ENCODE data around the gene GYG2. TPM values are rescaled to one million over a fixed set of nuclear protein-coding genes. Genes with fewer than 3 reads are reported as not detected.

GYG2 gene
- total and polyA plus RNA-seq, 2 donors (not counting 1 experiment from before 2014, with no cell fraction given), result 8.9 to 10.6 TPM

DNA sequence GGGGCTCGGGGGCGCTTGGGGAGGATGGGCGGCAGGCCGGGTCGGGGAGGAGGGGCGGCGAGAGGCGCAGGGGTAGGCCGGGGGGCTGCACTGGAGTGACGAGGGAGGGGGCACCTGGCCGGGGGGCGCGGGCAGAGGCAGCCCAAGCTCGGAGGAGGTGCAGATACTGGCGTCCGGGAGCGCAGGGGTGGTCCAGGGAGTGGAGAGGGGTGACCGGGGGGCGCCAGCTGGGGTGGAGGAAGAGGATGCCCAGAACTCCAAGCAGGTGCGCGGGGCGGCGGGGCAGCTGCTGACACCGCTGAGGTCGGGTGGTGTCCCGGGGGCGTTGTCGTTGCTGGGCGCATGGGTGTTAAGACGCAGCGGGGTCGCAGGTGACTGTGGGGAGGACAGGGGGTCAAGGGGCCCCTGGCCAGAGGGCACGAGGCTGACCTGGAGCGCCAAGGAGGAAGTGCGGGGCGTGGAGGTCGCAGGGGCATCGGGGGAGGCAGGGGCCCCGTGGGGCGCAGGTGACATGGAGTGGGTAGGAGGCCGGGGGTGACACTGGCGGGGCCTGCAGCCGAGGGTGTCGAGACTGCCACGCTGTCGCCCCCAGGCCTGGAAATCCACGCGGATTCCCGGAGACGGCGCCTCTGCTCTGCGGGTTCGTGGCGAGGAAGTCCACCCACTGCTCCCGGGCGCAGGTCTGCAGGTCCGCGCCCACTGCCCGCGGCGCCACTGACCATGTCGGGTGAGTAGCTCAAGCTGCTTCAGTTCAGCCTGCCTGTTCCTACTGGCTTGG, 928 bp downstream of the GYG2 start:
- no peak for TF ChIP-seq CTCF (conservative IDR thresholded peaks at IDR 0.05 in 1 of 2, IDR thresholded peaks at IDR 0.05 in 1 of 2; ENCODE audit: low read depth in 1 of 2, low read length in 2 of 2)
- TF ChIP-seq EZH2 (IDR thresholded peaks at IDR 0.05; ENCODE audit: low read length, missing control alignments), result no peak
- H3K4me1 ChIP-seq (ENCODE audit: control insufficient read depth, extremely low read depth, insufficient read depth, low read length), result no peaks in the 10 kb centered on the region
- H3K9ac ChIP-seq (ENCODE audit: insufficient read depth, low read length), result no peak overlapping the region
- H3K27ac ChIP-seq (ENCODE audit: insufficient read depth, low read length), result no peak overlapping the region
- no peaks in the 10 kb centered on the region for H3K9me3 ChIP-seq (ENCODE audit: control insufficient read depth, insufficient read depth, low read depth, low read length)
- H3K27me3 ChIP-seq (ENCODE audit: control insufficient read depth, insufficient read depth, low read length), result no peaks in the 10 kb centered on the region
- no peaks in the 10 kb centered on the region for H3K79me2 ChIP-seq (ENCODE audit: control insufficient read depth, insufficient read depth, low read length)
- peak overlapping the region in 1 of 4 experiments; percentile 46 for H3K4me3 ChIP-seq (replicated peaks in 1 of 4; ENCODE audit: control extremely low read depth in 1 of 4, insufficient read depth in 1 of 4, low read depth in 3 of 4, low read length in 4 of 4)
- no peak overlapping the region for H2AFZ ChIP-seq (ENCODE audit: low read length)
- no peaks in the 10 kb centered on the region for H4K20me1 ChIP-seq (ENCODE audit: control insufficient read depth, extremely low read depth, insufficient read depth, low read length)
- H3K4me2 ChIP-seq (ENCODE audit: extremely low read depth, insufficient read depth, low read length), result peak overlapping the region; percentile 25
- H3K36me3 ChIP-seq (ENCODE audit: control insufficient read depth, insufficient read depth, low read length), result no peaks in the 10 kb centered on the region
- no peak for DNase-seq (ENCODE audit: low read depth in 2 of 2)

- TF ChIP-seq CTCF (conservative IDR thresholded peaks at IDR 0.05 in 1 of 2, IDR thresholded peaks at IDR 0.05 in 1 of 2; ENCODE audit: low read depth in 1 of 2, low read length in 2 of 2), result no peak
- TF ChIP-seq EZH2 (IDR thresholded peaks at IDR 0.05; ENCODE audit: low read length, missing control alignments), result no peak
- no peak overlapping the region for H2AFZ ChIP-seq (ENCODE audit: low read length)
- no peaks in the 10 kb centered on the region for H3K9me3 ChIP-seq (ENCODE audit: control insufficient read depth, insufficient read depth, low read depth, low read length)
- DNase-seq (ENCODE audit: low read depth in 2 of 2), result no peak
- no peak overlapping the region for H3K27ac ChIP-seq (ENCODE audit: insufficient read depth, low read length)
- H4K20me1 ChIP-seq (ENCODE audit: control insufficient read depth, extremely low read depth, insufficient read depth, low read length), result no peaks in the 10 kb centered on the region
- H3K9ac ChIP-seq (ENCODE audit: insufficient read depth, low read length), result no peak overlapping the region
- no peak overlapping the region for H3K4me3 ChIP-seq (replicated peaks in 1 of 4; ENCODE audit: control extremely low read depth in 1 of 4, insufficient read depth in 1 of 4, low read depth in 3 of 4, low read length in 4 of 4)
- no peaks in the 10 kb centered on the region for H3K4me1 ChIP-seq (ENCODE audit: control insufficient read depth, extremely low read depth, insufficient read depth, low read length)
- H3K36me3 ChIP-seq (ENCODE audit: control insufficient read depth, insufficient read depth, low read length), result no peaks in the 10 kb centered on the region
- H3K27me3 ChIP-seq (ENCODE audit: control insufficient read depth, insufficient read depth, low read length), result no peaks in the 10 kb centered on the region
- H3K4me2 ChIP-seq (ENCODE audit: extremely low read depth, insufficient read depth, low read length), result no peak overlapping the region
- no peaks in the 10 kb centered on the region for H3K79me2 ChIP-seq (ENCODE audit: control insufficient read depth, insufficient read depth, low read length)
Measured at GRCh38 chrX:2831471-2832228, 2.9 kb downstream of the GYG2 start.

GRCh38 chrX:2837961-2838360, 9.2 kb downstream of the GYG2 start:
- Histone ChIP-seq H3K4me3 (replicated peaks in 1 of 4; ENCODE audit: control extremely low read depth in 1 of 4, insufficient read depth in 1 of 4, low read depth in 3 of 4, low read length in 4 of 4) (no peak overlapping the region), H2AFZ (ENCODE audit: low read length) (no peak overlapping the region), H3K9me3 (ENCODE audit: control insufficient read depth, insufficient read depth, low read depth, low read length) (no peaks in the 10 kb centered on the region), H3K79me2 (ENCODE audit: control insufficient read depth, insufficient read depth, low read length) (no peaks in the 10 kb centered on the region), H4K20me1 (ENCODE audit: control insufficient read depth, extremely low read depth, insufficient read depth, low read length) (no peaks in the 10 kb centered on the region), H3K9ac (ENCODE audit: insufficient read depth, low read length) (no peak overlapping the region), H3K27ac (ENCODE audit: insufficient read depth, low read length) (no peak overlapping the region), H3K27me3 (ENCODE audit: control insufficient read depth, insufficient read depth, low read length) (no peaks in the 10 kb centered on the region), H3K4me2 (ENCODE audit: extremely low read depth, insufficient read depth, low read length) (no peak overlapping the region), H3K36me3 (ENCODE audit: control insufficient read depth, insufficient read depth, low read length) (no peaks in the 10 kb centered on the region), H3K4me1 (ENCODE audit: control insufficient read depth, extremely low read depth, insufficient read depth, low read length) (no peaks in the 10 kb centered on the region)
- no peak for DNase-seq (ENCODE audit: low read depth in 2 of 2)
- TF ChIP-seq CTCF (conservative IDR thresholded peaks at IDR 0.05 in 1 of 2, IDR thresholded peaks at IDR 0.05 in 1 of 2; ENCODE audit: low read depth in 1 of 2, low read length in 2 of 2) (no peak), EZH2 (IDR thresholded peaks at IDR 0.05; ENCODE audit: low read length, missing control alignments) (no peak)
